HG03039 (cell line): Measurements from ENCODE around the gene GJD3.

Source experiments
- ATAC-seq: cut with Tn5 transposase; IDR thresholded peaks from one replicate; pipeline ENCODE4 v1.9.1; 2021; ENCODE audit warnings: mild to moderate bottlenecking, moderate library complexity; ENCODE audit not compliant: unreplicated experiment

Gene GJD3

GRCh38 chr17:40343219-40344119 lies 21.1 kb downstream of the GJD3 start:
- no peak for ATAC-seq

- no peak for ATAC-seq
Measured at GRCh38 chr17:40342504-40343218, 21.9 kb downstream of the GJD3 start.

- ATAC-seq: no peak
Measured at GRCh38 chr17:40341808-40342503, 22.6 kb downstream of the GJD3 start.

GRCh38 chr17:40340880-40341807 lies 23.4 kb downstream of the GJD3 start:
- ATAC-seq: peak; percentile 39

- ATAC-seq: no peak
Measured at GRCh38 chr17:40340327-40340726, 24.2 kb downstream of the GJD3 start.

GRCh38 chr17:40338941-40339649 lies 25.4 kb downstream of the GJD3 start:
- ATAC-seq: no peak

- ATAC-seq: no peak
Measured at GRCh38 chr17:40338058-40338457, 26.5 kb downstream of the GJD3 start.

GRCh38 chr17:40337351-40337750 lies 27.2 kb downstream of the GJD3 start:
- no peak for ATAC-seq

GRCh38 chr17:40335620-40336019 lies 28.9 kb downstream of the GJD3 start:
- ATAC-seq: no peak

GRCh38 chr17:40333781-40334448 lies 30.6 kb downstream of the GJD3 start:
- no peak for ATAC-seq

GRCh38 chr17:40331743-40332641 lies 32.5 kb downstream of the GJD3 start:
- ATAC-seq: no peak

- ATAC-seq: no peak
Measured at GRCh38 chr17:40330850-40331470, 33.6 kb downstream of the GJD3 start.

- ATAC-seq: no peak
Measured at GRCh38 chr17:40329839-40330794, 34.4 kb downstream of the GJD3 start.

- ATAC-seq: no peak
Measured at GRCh38 chr17:40328386-40328766, 36.2 kb downstream of the GJD3 start.

- no peak for ATAC-seq
Measured at GRCh38 chr17:40327735-40328385, 36.7 kb downstream of the GJD3 start.

GRCh38 chr17:40327244-40327729 lies 37.2 kb downstream of the GJD3 start:
- ATAC-seq: no peak
